ENCODE data around the gene ANP32B. TPM values are rescaled to one million over a fixed set of nuclear protein-coding genes. Genes with fewer than 3 reads are reported as not detected.
A peak's percentile ranks its signal among the peaks of the same experiment; 100 is the strongest.

The ANP32B gene
- total and polyA plus RNA-seq, 2 experiments from 2014 or later, result 13.1 to 114 TPM

GRCh38 chr9:97983589-97984187 lies 547 bp downstream of the ANP32B start:
- peak overlapping the region; percentile 72 for H3K4me3 Mint-ChIP-seq
- H3K4me1 Mint-ChIP-seq, result peaks cover 15% of the 10 kb centered on the region
- H3K4me3 ChIP-seq, result peak overlapping the region; percentile 93
- no peaks in the 10 kb centered on the region for H3K36me3 ChIP-seq (ENCODE audit: insufficient read depth)
- no peak overlapping the region for H3K27ac Mint-ChIP-seq
- H3K9me3 Mint-ChIP-seq, result peaks cover 3% of the 10 kb centered on the region; the same call in 1 of the 3 replicates
- H3K79me2 ChIP-seq (replicated peaks; ENCODE audit: insufficient read depth), result peaks cover 37% of the 10 kb centered on the region
- no peaks in the 10 kb centered on the region for H3K9me2 ChIP-seq (ENCODE audit: insufficient read depth)
- DNase-seq (ENCODE audit: low spot score), result peak; percentile 39
- peaks cover 70% of the 10 kb centered on the region for H3K27me3 ChIP-seq (ENCODE audit: insufficient read depth)
- peaks cover 38% of the 10 kb centered on the region for H4K20me1 ChIP-seq (replicated peaks; ENCODE audit: insufficient read depth)
- TF ChIP-seq EZH2phosphoT487 (IDR thresholded peaks at IDR 0.05; ENCODE audit: unreplicated experiment), result no peak
- TF ChIP-seq ZNF462 (CRISPR knock-in tag; IDR thresholded peaks at IDR 0.05), result no peak
- no peak for TF ChIP-seq NANOG (IDR thresholded peaks at IDR 0.05; ENCODE audit: borderline replicate concordance)
- no peak; the same call in 1 of the 2 replicates for TF ChIP-seq POLR2AphosphoS5 (IDR thresholded peaks at IDR 0.05; ENCODE audit: low read depth)
- TF ChIP-seq CTCF (conservative IDR thresholded peaks at IDR 0.05; ENCODE audit: low read depth in 2 of 2), result no peak
- TF ChIP-seq STAT1 (IDR thresholded peaks at IDR 0.05; ENCODE audit: unreplicated experiment), result no peak
- TF ChIP-seq EZH2 (IDR thresholded peaks at IDR 0.05; ENCODE audit: low read depth, unreplicated experiment), result no peak
- no peak for TF ChIP-seq REST (IDR thresholded peaks at IDR 0.05; ENCODE audit: unreplicated experiment)
- TF ChIP-seq JUNB (IDR thresholded peaks at IDR 0.05; ENCODE audit: unreplicated experiment), result no peak
- TF ChIP-seq ETS1 (IDR thresholded peaks at IDR 0.05), result no peak
- TF ChIP-seq CREB1 (CRISPR knock-in tag; IDR thresholded peaks at IDR 0.05; ENCODE audit: low read depth), result no peak
- TF ChIP-seq ZNF331 (CRISPR knock-in tag; IDR thresholded peaks at IDR 0.05; ENCODE audit: low read depth), result no peak
- no peak for TF ChIP-seq ZNF114 (CRISPR knock-in tag; IDR thresholded peaks at IDR 0.05)
- H3K27me3 Mint-ChIP-seq (ENCODE audit: insufficient read depth, low read depth, poor library complexity), result peaks cover 56% of the 10 kb centered on the region
- peak overlapping the region; percentile 87 for H3K4me2 ChIP-seq
- peaks cover 20% of the 10 kb centered on the region; the same call in 1 of the 2 replicates for H3K4me1 ChIP-seq (ENCODE audit: insufficient read depth)
- peaks cover 8% of the 10 kb centered on the region; the same call in 1 of the 3 replicates for H3K36me3 Mint-ChIP-seq (ENCODE audit: low read depth)
- peak overlapping the region; percentile 91 for H2AFZ ChIP-seq
- peak; percentile 23 for ATAC-seq
- H3F3A ChIP-seq (replicated peaks; ENCODE audit: low read depth), result no peaks in the 10 kb centered on the region
- no peak overlapping the region for H3K27ac ChIP-seq (ENCODE audit: low read depth)

All from GM23338 (cell line).